ENCODE results near the gene PAXIP1.

PAXIP1 gene

DNA sequence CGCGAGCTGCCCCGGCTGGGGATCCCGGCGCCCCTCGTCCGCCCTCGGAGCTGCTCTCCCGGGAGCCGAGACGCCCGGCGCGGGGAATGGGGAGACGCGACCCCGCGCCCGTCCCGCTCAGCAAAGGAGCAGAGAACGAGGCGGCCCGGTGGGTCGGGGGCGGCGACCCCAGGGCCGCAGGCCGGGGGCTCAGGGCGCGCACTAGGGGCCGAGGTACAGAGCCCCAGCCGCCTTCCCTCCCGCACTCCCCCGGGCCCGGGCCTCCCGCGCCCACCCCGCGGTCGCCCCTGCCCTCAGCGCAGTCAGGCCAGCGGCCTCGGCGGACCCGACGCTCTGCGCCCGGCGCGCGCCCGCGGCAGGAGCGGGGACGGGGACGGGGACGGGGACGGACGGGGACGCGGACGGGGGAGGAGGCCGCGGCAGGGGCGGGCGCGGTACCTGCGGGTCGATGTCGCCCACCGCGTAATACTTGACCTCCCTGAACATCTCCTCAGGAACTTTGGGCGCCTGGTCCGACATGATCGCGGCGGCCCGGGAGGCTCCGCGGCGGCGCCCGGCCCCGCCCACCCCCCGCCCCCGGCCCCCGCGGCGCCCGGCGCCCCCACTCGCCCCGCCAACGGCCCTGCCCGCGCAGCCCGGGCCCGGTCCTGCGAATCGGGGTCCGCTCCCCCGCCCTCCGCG is 373 bp downstream of the PAXIP1 start:
- TF ChIP-seq, protein P1, sequence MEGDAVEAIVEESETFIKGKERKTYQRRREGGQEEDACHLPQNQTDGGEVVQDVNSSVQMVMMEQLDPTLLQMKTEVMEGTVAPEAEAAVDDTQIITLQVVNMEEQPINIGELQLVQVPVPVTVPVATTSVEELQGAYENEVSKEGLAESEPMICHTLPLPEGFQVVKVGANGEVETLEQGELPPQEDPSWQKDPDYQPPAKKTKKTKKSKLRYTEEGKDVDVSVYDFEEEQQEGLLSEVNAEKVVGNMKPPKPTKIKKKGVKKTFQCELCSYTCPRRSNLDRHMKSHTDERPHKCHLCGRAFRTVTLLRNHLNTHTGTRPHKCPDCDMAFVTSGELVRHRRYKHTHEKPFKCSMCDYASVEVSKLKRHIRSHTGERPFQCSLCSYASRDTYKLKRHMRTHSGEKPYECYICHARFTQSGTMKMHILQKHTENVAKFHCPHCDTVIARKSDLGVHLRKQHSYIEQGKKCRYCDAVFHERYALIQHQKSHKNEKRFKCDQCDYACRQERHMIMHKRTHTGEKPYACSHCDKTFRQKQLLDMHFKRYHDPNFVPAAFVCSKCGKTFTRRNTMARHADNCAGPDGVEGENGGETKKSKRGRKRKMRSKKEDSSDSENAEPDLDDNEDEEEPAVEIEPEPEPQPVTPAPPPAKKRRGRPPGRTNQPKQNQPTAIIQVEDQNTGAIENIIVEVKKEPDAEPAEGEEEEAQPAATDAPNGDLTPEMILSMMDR (conservative IDR thresholded peaks at IDR 0.05; ENCODE audit: low read depth, low read length): no peak
- peak overlapping the region; percentile 58 for H3K4me3 ChIP-seq (ENCODE audit: low read length)
- DNase-seq (ENCODE audit: low read depth): no peak

DNA sequence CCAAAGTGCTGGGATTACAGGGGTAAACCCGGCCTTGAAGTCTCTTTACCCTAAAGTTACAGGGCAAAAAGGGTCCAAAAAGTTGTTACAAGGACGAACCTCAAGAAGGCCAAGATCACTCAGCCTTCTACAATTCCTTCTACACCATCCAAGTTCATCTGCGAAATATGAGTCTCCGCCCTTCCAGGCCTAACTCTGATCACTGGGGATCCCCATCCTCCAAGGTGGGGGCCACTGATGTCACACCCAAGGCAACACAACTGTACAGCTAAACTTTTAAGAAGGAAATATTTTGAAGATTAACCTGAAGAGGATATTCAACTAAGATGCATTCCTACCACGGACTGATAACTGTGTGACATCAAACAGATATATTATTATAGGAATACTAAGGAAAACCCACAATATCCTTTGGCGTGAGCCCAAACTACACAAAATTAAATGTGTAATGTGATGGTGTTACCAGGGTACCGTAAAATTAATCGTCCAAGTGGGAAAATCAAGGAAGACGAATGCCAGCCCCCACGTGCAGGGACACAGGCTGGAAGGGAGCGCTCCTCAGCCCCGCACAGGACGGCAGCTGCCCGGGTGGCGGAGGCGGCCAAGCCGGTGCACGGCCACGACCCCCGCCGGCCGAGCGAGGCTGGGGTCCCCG is 1.0 kb downstream of the PAXIP1 start:
- peak overlapping the region; percentile 58 for H3K4me3 ChIP-seq (ENCODE audit: low read length)
- no peak for DNase-seq (ENCODE audit: low read depth)
- TF ChIP-seq, protein P1 (conservative IDR thresholded peaks at IDR 0.05; ENCODE audit: low read depth, low read length): no peak

DNA sequence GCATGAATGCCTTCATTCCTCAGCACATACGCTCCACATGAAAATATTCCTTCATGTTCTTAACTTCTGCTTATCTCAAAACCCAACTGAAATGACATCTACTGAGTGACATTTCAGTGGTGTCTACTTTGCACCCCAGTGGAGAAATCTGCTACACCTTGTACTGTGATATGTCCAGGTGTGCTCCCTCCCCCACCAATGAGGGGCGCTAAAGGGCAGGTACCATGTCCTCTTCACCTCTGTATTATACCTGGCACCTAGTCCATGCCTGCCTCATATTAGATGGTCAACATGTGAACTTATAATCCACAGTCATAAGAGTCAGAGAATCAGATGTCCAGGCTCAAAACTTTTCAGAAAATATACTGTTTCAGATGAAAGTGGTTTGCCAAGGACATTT is 2.1 kb downstream of the PAXIP1 start:
- TF ChIP-seq, protein P1 (conservative IDR thresholded peaks at IDR 0.05; ENCODE audit: low read depth, low read length): no peak
- H3K4me3 ChIP-seq (ENCODE audit: low read length): no peak overlapping the region
- DNase-seq (ENCODE audit: low read depth): no peak

DNA sequence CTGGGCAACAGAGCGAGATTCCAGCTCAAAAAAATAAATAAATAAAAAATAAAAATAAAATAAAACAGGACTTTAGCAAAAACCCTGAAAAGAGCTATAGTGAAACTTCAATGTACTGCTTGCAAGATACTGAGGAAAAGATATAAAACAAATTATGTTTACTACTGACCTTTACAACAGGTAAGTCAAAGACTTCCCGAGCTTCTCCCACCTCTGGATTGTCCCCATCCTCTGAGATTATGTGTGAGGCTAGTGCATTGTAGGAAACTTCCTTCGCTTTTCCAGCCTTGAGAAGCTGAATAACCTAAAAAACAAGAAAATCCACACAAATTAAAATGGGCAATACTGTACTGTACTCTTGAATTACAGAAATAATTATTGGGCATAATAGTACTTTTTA is 4.4 kb downstream of the PAXIP1 start:
- TF ChIP-seq, protein P1 (conservative IDR thresholded peaks at IDR 0.05; ENCODE audit: low read depth, low read length): no peak
- no peak overlapping the region for H3K4me3 ChIP-seq (ENCODE audit: low read length)
- no peak for DNase-seq (ENCODE audit: low read depth)

DNA sequence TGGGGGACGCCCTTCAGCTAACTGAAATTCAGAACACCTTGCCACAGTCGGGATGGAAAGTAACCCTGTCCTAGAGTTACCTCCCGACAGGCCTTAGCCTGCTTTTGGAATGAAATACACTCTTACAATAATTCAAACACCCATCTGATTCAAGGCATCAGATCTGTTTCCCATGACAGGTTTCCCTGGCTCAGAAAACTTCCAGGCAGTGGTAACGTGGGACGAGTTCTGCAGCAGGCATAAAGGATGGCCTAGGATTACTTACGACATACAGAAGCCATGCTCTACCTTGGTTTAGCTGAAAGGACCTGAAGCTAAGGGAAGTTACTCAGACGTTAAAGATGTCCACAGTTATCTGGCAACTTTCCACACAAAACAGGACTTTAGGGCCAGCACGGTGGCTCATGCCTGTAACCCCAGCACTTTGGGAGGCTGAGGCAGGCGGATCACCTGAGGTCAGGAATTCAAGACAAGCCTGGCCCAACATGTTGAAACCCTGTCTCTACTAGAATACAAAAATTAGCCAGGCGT is 5.0 kb downstream of the PAXIP1 start:
- H3K4me3 ChIP-seq (ENCODE audit: low read length): no peak overlapping the region
- TF ChIP-seq, protein P1 (conservative IDR thresholded peaks at IDR 0.05; ENCODE audit: low read depth, low read length): no peak
- DNase-seq (ENCODE audit: low read depth): no peak

DNA sequence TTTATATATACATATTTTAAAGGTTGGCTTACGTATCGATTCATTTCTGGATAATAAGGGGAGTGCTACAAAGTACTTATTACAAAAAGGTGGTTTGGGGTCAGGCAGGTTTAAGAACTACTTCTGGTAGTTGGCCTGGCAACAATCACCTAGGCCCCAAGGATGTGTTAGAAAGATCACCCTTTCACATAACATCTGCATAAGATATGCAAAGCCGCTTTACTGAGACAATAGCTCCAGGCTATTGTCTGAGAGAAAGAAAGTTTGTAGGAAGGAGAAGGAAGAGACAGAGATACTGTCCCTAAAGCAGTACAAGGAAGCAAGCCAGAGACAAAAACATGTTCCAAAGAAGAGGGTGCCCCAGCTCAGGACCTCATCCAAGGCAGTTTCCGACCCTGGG is 6.2 kb downstream of the PAXIP1 start:
- TF ChIP-seq, protein P1 (conservative IDR thresholded peaks at IDR 0.05; ENCODE audit: low read depth, low read length): no peak
- no peak overlapping the region for H3K4me3 ChIP-seq (ENCODE audit: low read length)
- DNase-seq (ENCODE audit: low read depth): no peak

DNA sequence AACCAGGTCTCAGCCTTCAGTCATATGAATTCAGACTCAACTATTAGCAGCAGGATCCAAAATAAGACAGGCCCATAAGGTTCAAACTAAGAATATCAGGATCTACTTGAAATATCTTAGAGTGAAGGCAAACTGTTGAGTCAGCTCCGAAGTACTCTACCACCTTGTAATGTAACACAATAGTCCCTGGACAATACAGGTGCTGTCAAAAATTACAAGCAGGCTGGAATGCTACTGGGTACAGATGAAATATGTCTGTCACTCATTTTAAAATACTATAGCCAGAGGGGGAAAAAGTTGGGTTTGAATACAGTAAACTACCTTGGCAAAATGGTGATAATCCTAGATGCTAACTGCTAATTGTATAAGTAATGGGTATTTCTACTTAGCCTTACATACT is 6.8 kb downstream of the PAXIP1 start:
- TF ChIP-seq, protein P1 (conservative IDR thresholded peaks at IDR 0.05; ENCODE audit: low read depth, low read length): no peak
- no peak overlapping the region for H3K4me3 ChIP-seq (ENCODE audit: low read length)
- DNase-seq (ENCODE audit: low read depth): no peak

Data from retinal pigment epithelial cell (primary cell).